Dermis microvascular lymphatic vessel endothelial cell (primary cell): ENCODE results near the gene PLXNC1. TPM values are rescaled to one million over a fixed set of nuclear protein-coding genes. Genes with fewer than 3 reads are reported as not detected.

Source experiments
- DNase-seq, 2 donors: peaks; one replicate each; pipeline versions ENCODE4 v3.0.0 to v3.0.0-alpha.2; 2010; ENCODE audit warnings: low read depth in 2 of 2
- total RNA-seq: library from RNA; depleted of rRNA; stranded (reverse); fragments of >200 nt; gene quantifications from 2 replicates; pipeline ENCODE4 v1.2.1, GENCODE V29; 2014

The PLXNC1 gene
- total RNA-seq, 1 donor from 2014 or later = 0.13 TPM

DNA sequence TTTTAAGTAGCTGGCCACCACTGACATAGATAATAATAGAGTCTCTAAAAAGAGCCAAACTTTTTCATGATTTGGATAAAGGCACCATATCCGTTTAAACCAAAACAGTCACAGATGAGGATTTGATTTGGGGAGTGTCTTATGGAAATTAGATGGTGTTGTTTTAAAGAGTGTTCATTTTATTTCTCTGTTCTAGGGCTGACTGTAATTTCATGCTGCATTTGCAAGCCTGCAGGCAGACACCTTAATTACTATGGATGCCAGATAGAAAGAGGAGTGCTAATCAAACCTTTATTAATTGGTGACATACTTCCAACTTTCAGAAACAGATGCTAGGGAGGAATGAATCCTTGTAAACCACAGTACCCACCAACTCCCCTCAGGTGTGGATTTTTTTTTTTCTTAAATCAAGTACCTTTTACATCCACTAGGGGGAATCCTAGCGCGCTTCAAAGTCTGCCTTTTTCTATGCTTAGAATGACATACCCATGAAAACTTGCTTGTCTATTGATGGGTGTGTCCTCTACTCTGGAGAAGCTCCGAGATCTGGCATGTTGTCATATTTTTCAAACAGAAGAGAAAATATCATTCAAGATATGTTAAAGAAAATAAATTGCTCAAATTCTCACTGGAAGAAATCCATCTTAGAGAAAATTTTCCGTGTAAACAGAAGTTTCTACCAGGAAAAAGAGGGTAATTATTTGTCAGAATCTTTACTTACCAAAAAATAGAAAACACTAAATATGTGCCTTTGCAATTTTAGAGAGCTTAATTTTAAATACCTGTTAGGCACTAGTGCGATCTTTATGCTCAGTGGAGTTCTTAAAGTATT, 14.2 kb upstream of the PLXNC1 start:
- DNase-seq = peak; percentile 37 to 65

DNA sequence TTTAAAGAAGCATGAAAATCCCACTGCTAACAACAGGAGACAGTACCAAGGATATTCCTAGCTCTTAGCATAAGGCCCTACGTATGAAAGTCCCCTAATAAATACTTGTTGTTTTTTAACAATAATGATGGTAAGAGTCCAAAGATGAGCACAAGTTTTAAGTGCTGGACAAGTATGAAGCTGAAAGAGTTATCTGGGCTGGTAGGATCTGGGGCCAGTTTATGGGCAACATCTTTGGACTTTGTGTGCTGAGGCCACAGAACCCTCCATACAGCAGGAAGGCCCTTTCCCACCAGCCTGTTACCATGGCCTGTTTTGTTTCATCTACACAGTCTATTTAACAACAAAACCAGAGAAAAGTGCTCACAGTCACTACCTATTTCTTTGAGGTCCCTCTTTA, 12.5 kb upstream of the PLXNC1 start:
- no peak for DNase-seq

DNA sequence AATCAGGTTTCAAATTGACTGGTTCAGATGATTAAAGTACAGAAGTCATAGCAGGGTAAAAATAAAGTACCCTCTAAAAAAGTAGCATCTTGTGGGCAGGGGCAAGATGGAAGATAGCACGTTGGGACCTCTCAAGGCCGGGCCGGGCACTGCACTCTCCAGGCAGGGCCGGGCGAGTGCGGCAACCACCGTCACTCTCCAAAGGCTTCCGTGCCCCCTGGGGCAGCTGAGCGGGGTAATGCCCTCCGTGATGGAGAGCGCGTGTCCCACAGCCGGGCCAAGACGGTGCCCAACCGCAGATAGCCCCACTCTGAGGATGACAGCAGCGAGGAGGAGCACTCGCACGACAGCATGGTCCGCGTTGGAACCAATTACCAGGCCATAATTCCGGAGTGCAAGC, 8.6 kb upstream of the PLXNC1 start:
- DNase-seq = no peak

DNA sequence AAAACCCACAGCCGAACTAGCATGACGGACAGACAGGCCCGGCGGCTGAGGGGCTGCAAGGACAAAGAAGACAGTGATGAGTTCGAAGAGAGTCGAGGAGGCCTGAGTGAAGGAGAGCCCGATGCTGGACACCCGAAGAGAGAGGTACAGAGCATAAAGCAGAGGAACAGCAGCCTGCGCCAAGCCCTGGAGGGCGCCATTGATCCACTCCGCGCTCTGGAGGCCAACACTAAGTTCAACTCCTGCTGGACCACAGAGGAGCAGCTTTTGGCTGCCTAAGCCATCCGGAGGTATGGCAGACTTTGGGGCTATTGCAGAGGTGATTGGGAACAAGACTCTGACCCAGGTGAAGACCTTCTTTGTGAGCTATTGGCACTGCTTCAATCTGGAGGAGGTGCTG, 7.8 kb upstream of the PLXNC1 start:
- DNase-seq = peak in 1 of 2 donors; percentile 16

DNA sequence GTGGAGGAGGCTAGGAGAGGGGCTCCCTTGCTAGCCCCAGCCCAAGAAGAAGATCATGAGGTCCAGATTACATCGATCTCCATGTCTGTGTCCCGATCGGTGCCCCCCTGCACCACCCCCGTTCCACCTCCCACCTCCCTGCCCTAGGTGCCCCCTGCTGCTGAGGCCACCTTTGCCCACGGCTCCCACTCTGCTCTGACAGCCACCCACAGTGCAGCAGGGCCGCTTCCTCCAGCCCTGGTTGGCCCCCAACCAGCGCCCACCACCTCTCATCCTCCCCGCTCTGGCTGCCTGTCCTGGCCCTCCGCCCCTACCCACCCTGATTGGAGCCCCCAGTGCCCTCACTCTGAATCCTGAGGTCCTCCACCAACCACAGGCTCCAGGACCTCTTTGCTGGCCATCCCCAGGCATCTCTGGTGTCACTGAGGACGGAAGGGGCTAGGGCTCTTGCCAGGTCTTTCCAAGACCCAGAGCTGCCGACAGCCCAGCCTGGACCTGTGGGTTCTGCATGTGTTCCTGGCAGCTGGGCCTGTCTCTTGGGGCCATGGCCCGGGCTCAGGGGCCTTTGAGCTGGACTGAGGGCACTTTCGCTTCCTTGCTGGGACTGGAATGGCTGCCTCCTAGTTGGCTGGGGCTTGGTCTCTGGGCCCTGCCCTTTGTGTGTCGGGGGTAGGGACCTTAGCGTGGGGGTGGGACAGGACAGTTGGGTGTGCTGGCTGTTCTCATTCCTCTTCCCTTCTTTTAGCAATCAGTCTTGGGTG, 7.2 kb upstream of the PLXNC1 start:
- DNase-seq = no peak

DNA sequence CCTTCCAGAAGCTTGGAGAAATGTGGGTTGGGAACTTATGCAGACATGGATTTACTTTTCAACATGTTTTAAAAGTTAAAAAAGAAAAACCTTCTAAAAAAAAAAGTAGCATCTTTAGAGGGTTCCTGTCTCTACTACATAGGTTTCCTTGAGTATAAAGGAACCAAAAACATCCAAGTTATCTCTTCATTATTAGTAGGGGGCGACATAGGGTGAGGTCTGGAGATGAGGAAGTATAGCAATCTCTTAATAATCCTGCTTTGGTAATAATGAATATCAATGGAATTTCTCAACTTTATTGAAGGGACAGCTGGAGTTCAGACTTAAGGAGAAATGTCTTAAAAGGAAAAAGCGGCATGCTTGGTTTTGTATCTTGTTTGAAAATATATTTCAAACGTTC, 6.5 kb upstream of the PLXNC1 start:
- DNase-seq = no peak

DNA sequence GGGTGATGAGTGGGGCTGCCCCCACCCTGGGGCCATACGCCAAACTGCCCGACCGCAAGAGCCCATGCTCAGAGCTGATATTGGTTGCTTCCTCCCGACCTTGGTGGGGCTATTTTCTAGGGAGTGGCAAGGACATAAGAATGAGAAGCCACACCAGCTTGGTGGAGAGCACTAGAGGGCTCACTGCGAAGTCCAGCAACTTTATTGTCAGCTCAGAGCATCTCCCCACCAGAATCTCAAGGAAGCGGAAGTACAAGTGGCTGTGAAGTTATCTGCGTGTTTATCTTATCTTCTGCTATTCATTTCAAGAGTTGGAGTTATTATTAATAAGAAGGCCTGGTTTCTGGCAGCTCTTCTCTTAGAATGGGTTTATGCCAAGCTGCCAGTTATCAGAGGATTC, 4.9 kb upstream of the PLXNC1 start:
- DNase-seq = no peak

DNA sequence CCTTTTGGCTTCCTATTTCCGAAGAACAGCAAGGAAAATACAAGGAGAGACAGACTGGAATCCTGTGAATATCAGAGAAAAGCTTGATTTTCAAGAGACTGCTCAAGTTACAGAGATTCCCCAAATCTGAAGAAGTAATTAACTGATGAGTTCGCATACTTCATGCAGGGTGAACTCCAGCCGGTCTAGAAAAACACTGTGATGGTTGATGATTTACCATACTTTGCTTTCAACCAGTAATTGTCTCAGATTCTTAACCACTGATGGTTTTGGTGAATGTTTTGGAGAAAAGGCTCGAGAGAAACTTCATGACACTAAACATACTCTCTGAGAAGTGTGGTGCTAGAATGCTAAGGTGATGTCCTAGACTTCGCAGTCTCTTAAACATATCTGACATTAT, 4.4 kb upstream of the PLXNC1 start:
- no peak for DNase-seq

DNA sequence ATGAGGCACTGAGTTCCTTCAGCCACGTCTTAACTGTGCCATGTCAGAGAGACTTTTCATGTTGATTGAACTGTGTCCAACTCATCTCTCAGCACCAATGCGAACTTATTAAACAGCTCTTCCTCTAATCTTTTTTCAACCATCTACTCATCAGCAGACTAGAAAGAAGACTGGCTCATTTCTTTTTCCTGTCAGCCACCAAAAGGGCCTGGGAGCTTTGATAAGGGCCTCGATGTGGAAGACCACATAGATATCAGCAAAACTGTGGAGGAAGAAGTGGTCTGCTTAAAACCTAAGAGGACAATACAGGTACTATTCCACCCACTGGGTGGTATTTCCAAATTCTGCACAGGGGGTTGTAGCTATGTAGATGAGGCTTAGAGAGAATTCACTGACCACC, 3.6 kb upstream of the PLXNC1 start:
- no peak for DNase-seq

DNA sequence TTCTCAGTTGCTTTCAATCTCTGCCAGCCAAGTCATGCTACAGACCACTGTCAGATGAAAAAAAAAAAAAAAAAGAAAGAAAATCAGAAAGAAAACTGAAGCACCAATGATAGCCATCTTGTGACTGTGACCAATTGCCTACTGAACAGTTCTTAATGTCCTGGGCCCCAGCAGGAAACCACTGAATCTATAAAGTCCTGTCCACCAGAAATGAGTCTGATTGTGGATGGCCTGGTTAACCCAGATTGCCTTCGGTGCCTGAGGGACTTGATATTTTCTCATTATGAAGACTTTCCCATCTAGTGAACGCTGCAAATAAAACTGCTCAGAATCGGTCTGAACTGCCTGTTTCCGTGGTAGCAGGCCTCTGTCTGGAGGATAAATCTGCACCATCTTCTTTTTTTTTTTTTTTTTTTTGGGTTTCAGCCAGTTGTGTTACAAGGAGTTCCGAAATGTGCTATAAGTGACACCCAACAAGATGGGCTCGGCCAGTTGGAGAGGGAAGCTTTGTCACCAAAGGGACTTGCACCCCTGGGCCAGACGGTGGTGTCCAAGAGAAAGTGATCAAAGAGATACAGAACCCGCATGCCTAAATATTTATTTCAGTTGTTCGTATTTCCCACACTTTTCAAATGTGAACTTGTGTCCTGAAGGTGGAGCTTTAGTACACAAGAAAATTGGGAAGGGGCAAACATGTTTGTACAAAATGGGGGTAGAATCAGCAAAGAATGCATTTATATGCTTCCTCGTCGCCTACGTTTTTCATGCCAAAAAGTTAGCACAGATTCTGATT, 3.0 kb upstream of the PLXNC1 start:
- peak in 1 of 2 donors; percentile 6 for DNase-seq

DNA sequence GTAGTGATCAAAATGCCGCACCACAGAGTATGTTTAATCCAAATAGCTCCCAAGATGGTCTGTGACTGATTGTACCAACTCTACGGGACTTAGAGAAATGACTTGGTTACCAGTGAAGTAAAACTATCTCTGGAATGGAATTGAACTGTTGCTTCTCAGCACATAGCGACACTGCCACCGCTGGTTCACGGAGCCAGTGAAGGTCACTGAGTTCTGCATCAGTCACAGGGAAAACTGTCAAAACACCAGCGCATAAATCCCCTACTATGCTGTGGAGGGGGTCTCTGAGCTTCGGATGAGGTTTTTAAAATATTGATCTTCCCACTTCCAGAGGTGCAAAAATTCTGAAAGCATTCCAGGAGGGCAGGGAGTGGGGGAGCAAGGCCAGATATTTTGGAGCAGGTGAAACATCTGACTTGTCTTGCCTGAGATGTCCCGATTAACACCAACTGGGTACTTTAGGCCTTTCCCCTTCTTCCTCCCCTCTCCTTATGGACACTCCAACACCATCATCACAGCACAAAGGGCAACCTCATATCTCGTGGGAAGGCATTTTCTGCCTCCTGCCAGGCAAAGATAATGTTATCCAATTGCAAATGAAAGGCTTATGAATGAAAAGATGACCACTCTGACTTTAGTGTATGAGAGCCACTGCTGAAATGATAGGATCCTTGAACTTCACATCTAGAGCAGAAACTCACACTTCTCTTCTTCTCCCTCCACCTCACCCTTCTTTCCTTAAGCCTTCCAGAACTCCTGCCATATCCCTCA, 2.0 kb upstream of the PLXNC1 start:
- DNase-seq = no peak

DNA sequence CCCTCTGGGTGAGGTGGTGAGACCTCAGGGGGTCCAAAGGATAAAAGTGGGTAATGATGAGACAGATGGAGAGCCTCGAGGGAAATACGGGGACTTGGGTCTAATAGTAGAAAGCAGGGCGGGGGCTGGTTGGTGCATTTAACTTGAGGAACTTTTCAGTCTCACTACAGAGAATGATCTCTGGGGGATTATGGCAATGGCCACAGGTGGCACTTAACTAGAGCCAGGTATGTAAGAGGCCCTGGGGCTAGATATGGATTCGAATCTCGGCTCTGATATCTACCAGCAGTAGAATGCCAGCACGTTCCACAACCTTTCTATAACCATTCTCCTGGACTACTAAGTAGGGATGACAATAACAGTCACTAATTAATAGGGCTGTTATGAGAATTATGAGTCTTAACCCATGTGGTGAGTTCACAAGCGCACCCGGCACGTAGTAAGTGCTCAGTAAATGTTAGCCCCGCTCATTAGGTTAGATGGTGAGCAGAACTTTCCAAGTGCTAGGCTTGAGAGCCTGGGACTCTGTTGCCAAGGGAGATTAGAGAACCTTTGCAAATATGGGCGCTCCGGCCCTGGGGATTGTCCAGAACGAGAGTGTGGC, 888 bp upstream of the PLXNC1 start:
- no peak for DNase-seq

DNA sequence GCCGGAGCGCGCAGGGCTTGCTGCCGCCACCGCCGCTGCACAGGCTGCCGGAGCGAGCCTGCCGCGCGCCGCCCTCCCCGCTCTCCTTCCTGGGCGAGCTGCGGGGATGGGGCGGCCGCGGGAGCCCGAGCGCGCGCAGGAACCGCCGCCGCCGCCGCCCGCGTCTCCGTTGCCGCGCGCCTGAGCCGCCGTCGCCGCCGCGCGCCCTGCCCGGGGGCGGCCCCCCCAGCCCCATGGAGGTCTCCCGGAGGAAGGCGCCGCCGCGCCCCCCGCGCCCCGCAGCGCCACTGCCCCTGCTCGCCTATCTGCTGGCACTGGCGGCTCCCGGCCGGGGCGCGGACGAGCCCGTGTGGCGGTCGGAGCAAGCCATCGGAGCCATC, 352 bp downstream of the PLXNC1 start:
- DNase-seq = no peak

DNA sequence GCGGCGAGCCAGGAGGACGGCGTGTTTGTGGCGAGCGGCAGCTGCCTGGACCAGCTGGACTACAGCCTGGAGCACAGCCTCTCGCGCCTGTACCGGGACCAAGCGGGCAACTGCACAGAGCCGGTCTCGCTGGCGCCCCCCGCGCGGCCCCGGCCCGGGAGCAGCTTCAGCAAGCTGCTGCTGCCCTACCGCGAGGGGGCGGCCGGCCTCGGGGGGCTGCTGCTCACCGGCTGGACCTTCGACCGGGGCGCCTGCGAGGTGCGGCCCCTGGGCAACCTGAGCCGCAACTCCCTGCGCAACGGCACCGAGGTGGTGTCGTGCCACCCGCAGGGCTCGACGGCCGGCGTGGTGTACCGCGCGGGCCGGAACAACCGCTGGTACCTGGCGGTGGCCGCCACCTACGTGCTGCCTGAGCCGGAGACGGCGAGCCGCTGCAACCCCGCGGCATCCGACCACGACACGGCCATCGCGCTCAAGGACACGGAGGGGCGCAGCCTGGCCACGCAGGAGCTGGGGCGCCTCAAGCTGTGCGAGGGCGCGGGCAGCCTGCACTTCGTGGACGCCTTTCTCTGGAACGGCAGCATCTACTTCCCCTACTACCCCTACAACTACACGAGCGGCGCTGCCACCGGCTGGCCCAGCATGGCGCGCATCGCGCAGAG, 873 bp downstream of the PLXNC1 start:
- peak in 1 of 2 donors; percentile 29 for DNase-seq

DNA sequence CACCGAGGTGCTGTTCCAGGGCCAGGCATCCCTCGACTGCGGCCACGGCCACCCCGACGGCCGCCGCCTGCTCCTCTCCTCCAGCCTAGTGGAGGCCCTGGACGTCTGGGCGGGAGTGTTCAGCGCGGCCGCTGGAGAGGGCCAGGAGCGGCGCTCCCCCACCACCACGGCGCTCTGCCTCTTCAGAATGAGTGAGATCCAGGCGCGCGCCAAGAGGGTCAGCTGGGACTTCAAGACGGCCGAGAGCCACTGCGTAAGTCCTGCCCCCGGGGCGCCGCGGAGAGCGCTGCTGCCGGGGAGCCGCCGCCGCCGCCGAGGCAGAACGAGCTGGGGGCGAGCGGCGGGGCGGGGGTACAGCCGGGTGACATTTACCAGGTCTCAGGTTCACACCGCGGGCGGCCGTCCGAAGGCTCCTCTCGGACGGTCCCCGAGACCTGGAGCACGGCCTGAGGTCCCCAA, 1.4 kb downstream of the PLXNC1 start:
- no peak for DNase-seq

DNA sequence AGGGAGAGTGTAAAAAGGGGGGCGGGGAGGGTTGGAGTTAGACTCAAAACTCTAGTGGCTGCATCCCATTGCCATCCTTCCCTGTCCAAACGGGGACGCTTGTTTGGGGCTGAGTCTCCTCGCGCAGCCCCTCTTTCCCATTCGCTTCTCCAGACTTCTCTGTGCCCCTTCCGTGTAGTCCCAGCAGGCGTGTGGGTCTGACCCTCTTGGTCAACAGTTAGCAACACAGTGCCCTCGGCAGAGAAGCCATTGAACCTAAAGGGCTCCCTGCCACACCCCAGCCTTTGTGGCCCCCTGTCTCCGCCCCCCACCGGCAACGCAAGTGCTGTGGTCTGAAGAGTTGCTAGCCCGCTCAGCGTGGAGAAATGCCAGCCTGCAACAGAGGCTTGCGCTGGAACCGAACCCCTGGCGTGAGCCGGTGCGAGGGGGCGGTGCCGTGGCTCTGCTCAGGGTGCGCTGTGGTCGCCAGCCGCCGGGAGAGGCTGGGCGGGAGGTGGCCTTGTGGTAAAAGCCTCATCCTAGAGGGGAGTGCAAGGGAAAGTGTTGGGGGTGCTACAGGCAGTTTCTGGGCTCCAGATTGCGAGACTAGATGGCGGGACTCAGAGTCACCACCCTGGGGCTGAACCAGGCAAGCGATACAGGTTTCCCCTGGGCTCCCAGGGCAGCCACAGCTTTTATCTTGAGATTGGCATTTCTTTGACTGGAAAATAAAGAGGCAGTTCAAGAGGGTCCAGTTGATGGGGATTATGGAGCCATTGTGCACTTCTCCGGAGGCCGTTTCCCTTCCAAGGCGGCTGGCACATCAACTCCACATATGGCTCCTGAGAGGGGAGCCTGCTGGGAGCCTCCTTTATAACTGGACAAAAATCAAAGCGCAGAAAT, 2.1 kb downstream of the PLXNC1 start:
- no peak for DNase-seq

DNA sequence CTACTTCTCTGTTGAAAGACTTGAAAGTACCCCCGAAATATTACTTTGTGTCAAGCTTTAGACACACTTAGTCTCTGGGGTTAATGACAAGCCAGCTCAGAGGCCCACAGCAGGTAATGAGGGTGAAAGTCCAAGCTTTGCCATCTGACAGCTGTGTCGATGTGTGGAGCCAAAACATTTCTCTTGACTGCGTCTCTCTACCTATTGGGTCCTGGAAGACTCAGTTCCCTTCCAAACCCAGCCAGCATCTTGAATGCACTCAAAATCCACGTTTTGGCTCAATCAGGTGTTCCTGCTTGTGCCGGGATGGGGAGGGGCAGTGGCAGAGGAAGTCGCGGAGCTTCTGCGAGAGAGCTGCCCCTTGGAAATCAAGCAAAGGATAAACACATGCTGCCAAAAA, 3.2 kb downstream of the PLXNC1 start:
- no peak for DNase-seq

DNA sequence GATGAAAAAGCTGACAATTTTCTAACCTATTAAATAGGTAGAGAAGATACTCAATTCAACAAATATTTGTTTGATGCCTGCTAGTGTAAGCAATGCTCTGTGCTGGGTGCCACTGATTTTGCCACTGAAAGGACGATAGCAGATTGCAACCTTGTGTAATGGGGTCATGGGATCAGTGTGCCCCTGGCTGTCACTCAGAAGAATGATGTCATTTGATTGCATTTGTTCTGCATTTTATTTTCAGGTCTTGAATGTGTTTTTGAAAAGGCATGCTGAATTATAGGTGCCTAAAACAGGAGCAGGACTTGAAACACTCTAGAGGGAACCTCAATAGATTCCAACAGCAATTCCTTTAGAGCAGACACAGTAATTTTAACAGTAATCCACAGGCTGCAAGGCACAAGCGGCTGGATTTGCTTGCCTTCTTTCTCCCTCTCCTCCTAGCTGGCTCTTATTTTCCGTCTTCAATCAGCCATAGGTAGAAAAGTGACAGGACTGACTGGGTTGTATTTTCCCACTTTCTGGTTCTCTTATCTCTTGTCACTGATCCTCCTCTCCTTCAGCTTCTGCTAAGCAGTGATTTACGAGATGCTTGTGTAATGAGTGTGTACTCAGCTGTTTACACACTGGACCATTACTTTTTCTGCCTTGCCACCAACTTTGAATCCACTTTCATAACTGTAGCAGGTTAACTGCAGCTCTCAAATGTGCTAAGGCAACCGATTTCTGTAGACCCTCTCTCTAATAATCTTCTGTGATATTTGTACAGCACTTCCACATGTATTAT, 4.1 kb downstream of the PLXNC1 start:
- no peak for DNase-seq

DNA sequence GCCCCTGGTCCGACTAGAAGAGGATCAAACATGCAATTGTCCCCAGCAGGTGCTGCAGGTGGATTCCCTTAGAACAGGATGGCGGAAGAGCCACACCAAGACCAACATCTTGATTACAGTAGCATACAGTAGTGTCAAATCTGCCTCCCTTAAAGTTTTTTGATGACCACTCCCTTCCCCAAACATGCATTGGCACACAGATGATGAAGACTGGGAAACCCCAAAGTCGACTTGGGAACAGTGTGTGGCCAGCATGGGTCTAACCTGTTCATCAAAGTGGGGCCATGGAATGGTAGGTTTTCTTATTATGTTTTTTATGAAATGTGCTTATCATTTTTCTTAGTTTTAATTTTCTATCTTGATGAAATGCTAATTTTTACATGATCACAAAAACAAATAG, 8.8 kb downstream of the PLXNC1 start:
- no peak for DNase-seq
